ENCODE measurements around the gene FGD6.

The FGD6 gene

DNA sequence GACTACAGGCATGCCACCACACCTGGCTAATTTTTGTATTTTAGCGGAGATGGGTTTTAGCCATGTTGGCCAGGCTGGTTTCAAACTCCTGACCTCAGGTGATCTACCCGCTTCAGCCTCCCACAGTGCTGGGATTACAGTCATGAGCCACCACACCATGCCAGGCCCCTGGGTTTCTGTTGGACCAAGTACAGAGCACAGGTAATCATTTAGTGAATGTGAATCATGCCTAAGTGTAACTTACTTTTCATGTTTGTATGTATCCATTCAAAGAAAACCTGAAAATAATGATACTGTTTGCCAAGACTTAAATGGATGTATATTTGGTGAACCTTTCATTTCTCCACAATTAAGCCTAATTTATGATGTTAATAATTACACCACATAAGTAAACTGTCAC lies 65.9 kb downstream of the FGD6 start:
- TF ChIP-seq LEF1 (IDR thresholded peaks at IDR 0.05; ENCODE audit: borderline replicate concordance) (no peak), TARDBP (IDR thresholded peaks at IDR 0.05) (no peak), FOXM1 (IDR thresholded peaks at IDR 0.05; ENCODE audit: borderline replicate concordance) (no peak), SP1 (IDR thresholded peaks at IDR 0.05) (no peak), NFRKB (IDR thresholded peaks at IDR 0.05) (no peak), CTBP1 (IDR thresholded peaks at IDR 0.05; ENCODE audit: borderline replicate concordance) (no peak), ZNF384 (IDR thresholded peaks at IDR 0.05) (no peak), SUZ12 (IDR thresholded peaks at IDR 0.05) (no peak), FOXK2 (IDR thresholded peaks at IDR 0.05) (no peak), HDGF (IDR thresholded peaks at IDR 0.05; ENCODE audit: borderline replicate concordance) (no peak), BHLHE40 (IDR thresholded peaks at IDR 0.05; ENCODE audit: borderline replicate concordance) (no peak), ARNT (IDR thresholded peaks at IDR 0.05) (no peak), L3MBTL2 (conservative IDR thresholded peaks at IDR 0.05) (no peak), PKNOX1 (IDR thresholded peaks at IDR 0.05) (no peak)
- CTCF ChIA-PET = no interaction called here
- no peak for DNase-seq (ENCODE audit: extremely low spot score)
- POLR2A ChIA-PET = no interaction called here

DNA sequence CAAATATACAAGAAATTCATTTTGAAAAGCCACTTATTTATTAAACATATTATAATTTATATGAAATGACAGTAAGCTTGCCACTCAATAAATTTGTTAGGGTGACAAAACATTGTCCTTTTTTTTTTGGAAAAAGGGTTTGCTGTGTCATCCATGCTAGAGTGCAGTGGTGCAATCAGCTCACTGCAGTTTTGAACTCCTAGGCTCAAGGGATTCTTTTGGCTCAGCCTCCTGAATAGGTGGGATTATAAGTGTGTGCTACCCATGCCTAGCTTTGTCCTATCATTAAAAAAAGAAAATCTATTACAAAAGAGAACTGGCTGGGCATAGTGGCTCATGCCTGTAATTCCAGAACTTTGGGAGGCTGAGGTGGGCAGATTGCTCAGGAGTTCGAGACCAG lies 66.8 kb downstream of the FGD6 start:
- CTCF ChIA-PET = interaction anchor here (0.6 kb wide), 1 partner anchor 16 kb away, joined by 7 read pairs; no protein-coding TSS in a partner anchor

DNA sequence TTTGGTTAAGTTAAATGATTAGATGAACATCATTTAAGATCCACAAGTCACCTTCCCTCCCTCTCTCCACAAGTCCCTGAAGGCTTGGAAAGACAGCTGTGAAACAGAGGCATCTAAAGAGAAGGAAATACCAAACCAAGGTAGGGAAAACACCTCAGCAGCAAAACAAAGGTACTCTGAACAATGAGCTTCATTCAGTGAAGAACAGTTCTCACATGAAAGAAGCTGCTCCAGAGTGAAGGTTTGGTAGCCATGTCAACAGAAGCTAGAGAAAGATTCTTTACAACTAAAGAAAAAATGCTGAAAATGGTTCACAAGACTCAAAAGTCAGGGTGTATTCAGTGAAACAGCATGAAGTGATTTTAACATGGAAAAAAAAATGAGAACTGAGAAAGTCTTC lies 69.4 kb downstream of the FGD6 start:
- ChIA-PET POLR2A (no interaction called here), CTCF (no interaction called here)
- TF ChIP-seq LEF1 (IDR thresholded peaks at IDR 0.05; ENCODE audit: borderline replicate concordance) (no peak), L3MBTL2 (conservative IDR thresholded peaks at IDR 0.05) (no peak), CTBP1 (IDR thresholded peaks at IDR 0.05; ENCODE audit: borderline replicate concordance) (no peak), HDGF (IDR thresholded peaks at IDR 0.05; ENCODE audit: borderline replicate concordance) (no peak), ARNT (IDR thresholded peaks at IDR 0.05) (no peak), FOXM1 (IDR thresholded peaks at IDR 0.05; ENCODE audit: borderline replicate concordance) (no peak), SP1 (IDR thresholded peaks at IDR 0.05) (no peak), NFRKB (IDR thresholded peaks at IDR 0.05) (no peak), SUZ12 (IDR thresholded peaks at IDR 0.05) (no peak), FOXA1 (IDR thresholded peaks at IDR 0.05) (no peak), FOXK2 (IDR thresholded peaks at IDR 0.05) (no peak), ZNF384 (IDR thresholded peaks at IDR 0.05) (no peak), PKNOX1 (IDR thresholded peaks at IDR 0.05) (no peak), ELF4 (IDR thresholded peaks at IDR 0.05) (no peak), TARDBP (IDR thresholded peaks at IDR 0.05) (no peak)
- DNase-seq (ENCODE audit: extremely low spot score) = no peak

More for the DNA sequence above, 66.8 kb downstream of the FGD6 start:
- POLR2A ChIA-PET = no interaction called here
- DNase-seq (ENCODE audit: extremely low spot score) = no peak
- TF ChIP-seq LEF1 (IDR thresholded peaks at IDR 0.05; ENCODE audit: borderline replicate concordance) (no peak), CTBP1 (IDR thresholded peaks at IDR 0.05; ENCODE audit: borderline replicate concordance) (no peak), PKNOX1 (IDR thresholded peaks at IDR 0.05) (no peak), L3MBTL2 (conservative IDR thresholded peaks at IDR 0.05) (no peak), SUZ12 (IDR thresholded peaks at IDR 0.05) (no peak), SP1 (IDR thresholded peaks at IDR 0.05) (no peak), HDGF (IDR thresholded peaks at IDR 0.05; ENCODE audit: borderline replicate concordance) (no peak), NFRKB (IDR thresholded peaks at IDR 0.05) (no peak), ZNF384 (IDR thresholded peaks at IDR 0.05) (no peak), ELF4 (IDR thresholded peaks at IDR 0.05) (no peak), TARDBP (IDR thresholded peaks at IDR 0.05) (no peak), FOXK2 (IDR thresholded peaks at IDR 0.05) (no peak), FOXM1 (IDR thresholded peaks at IDR 0.05; ENCODE audit: borderline replicate concordance) (no peak), FOXA1 (IDR thresholded peaks at IDR 0.05) (no peak), BHLHE40 (IDR thresholded peaks at IDR 0.05; ENCODE audit: borderline replicate concordance) (no peak), ARNT (IDR thresholded peaks at IDR 0.05) (no peak)

DNA sequence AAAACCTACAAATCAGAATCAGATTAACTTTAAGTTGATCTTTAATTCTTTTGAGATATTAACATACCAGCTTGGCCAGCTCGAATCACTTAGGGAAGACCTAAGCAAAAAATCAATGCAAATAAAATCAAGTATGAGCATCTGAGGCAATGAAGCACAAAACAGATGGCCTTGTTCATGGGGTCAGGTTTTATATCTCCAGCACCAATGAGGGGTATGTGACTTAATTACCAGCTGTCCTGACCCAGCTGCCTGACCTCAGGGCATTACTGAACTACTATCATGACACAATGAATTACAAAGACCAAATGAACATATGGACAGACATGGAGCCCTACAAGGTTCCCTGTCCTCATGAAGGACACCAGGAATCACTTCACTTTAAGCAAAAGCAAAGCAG lies 70.5 kb downstream of the FGD6 start:
- ChIA-PET POLR2A (no interaction called here), CTCF (no interaction called here)
- TF ChIP-seq BHLHE40 (IDR thresholded peaks at IDR 0.05; ENCODE audit: borderline replicate concordance) (no peak), CTBP1 (IDR thresholded peaks at IDR 0.05; ENCODE audit: borderline replicate concordance) (no peak), PKNOX1 (IDR thresholded peaks at IDR 0.05) (no peak), FOXA1 (IDR thresholded peaks at IDR 0.05) (no peak), SUZ12 (IDR thresholded peaks at IDR 0.05) (no peak)
- DNase-seq (ENCODE audit: extremely low spot score) = no peak

- ChIA-PET CTCF (no interaction called here), POLR2A (interaction anchor here (0.7 kb wide), 1 partner anchor 346 kb away, joined by 4 read pairs; no protein-coding TSS in a partner anchor)
- DNase-seq (ENCODE audit: extremely low spot score) = no peak
- TF ChIP-seq CTBP1 (IDR thresholded peaks at IDR 0.05; ENCODE audit: borderline replicate concordance) = no peak
- no peak for TF ChIP-seq ELF4 (IDR thresholded peaks at IDR 0.05)
- TF ChIP-seq ZNF384 (IDR thresholded peaks at IDR 0.05) = no peak
- no peak for TF ChIP-seq FOXM1 (IDR thresholded peaks at IDR 0.05; ENCODE audit: borderline replicate concordance)
- no peak for TF ChIP-seq ARNT (IDR thresholded peaks at IDR 0.05)
- TF ChIP-seq TARDBP (IDR thresholded peaks at IDR 0.05) = no peak
- no peak for TF ChIP-seq HDGF (IDR thresholded peaks at IDR 0.05; ENCODE audit: borderline replicate concordance)
- no peak for TF ChIP-seq PKNOX1 (IDR thresholded peaks at IDR 0.05)
- TF ChIP-seq SUZ12 (IDR thresholded peaks at IDR 0.05) = no peak
- no peak for TF ChIP-seq SP1 (IDR thresholded peaks at IDR 0.05)
- TF ChIP-seq LEF1 (IDR thresholded peaks at IDR 0.05; ENCODE audit: borderline replicate concordance) = no peak
These were observed 73.6 kb downstream of the FGD6 start for GRCh38 chr12:95143621-95144205.
